ENCODE results near the gene DNAI2.

GRCh38 chr17:74241431-74241830, 32.6 kb upstream of the DNAI2 start:
- TF ChIP-seq TAF1 (IDR thresholded peaks at IDR 0.05; ENCODE audit: control insufficient read depth, extremely low read depth, insufficient read depth, low read length, severe bottlenecking) (no peak), ZNF23 (CRISPR knock-in tag; IDR thresholded peaks at IDR 0.05) (no peak), NFIC (IDR thresholded peaks at IDR 0.05) (no peak), SIN3A (IDR thresholded peaks at IDR 0.05; ENCODE audit: borderline replicate concordance in 2 of 2, control insufficient read depth in 1 of 2, low read depth in 2 of 2, low read length in 2 of 2) (no peak), PTTG1 (tag; IDR thresholded peaks at IDR 0.05; ENCODE audit: low read depth) (no peak), MEF2A (IDR thresholded peaks at IDR 0.05; ENCODE audit: control insufficient read depth, low read depth, low read length) (no peak), CTCF (IDR thresholded peaks at IDR 0.05 in 2 of 3, conservative IDR thresholded peaks at IDR 0.05 in 1 of 3; ENCODE audit: insufficient read depth in 2 of 3, low read depth in 1 of 3, low read length in 3 of 3) (no peak)
- TF ChIP-seq, protein P1, sequence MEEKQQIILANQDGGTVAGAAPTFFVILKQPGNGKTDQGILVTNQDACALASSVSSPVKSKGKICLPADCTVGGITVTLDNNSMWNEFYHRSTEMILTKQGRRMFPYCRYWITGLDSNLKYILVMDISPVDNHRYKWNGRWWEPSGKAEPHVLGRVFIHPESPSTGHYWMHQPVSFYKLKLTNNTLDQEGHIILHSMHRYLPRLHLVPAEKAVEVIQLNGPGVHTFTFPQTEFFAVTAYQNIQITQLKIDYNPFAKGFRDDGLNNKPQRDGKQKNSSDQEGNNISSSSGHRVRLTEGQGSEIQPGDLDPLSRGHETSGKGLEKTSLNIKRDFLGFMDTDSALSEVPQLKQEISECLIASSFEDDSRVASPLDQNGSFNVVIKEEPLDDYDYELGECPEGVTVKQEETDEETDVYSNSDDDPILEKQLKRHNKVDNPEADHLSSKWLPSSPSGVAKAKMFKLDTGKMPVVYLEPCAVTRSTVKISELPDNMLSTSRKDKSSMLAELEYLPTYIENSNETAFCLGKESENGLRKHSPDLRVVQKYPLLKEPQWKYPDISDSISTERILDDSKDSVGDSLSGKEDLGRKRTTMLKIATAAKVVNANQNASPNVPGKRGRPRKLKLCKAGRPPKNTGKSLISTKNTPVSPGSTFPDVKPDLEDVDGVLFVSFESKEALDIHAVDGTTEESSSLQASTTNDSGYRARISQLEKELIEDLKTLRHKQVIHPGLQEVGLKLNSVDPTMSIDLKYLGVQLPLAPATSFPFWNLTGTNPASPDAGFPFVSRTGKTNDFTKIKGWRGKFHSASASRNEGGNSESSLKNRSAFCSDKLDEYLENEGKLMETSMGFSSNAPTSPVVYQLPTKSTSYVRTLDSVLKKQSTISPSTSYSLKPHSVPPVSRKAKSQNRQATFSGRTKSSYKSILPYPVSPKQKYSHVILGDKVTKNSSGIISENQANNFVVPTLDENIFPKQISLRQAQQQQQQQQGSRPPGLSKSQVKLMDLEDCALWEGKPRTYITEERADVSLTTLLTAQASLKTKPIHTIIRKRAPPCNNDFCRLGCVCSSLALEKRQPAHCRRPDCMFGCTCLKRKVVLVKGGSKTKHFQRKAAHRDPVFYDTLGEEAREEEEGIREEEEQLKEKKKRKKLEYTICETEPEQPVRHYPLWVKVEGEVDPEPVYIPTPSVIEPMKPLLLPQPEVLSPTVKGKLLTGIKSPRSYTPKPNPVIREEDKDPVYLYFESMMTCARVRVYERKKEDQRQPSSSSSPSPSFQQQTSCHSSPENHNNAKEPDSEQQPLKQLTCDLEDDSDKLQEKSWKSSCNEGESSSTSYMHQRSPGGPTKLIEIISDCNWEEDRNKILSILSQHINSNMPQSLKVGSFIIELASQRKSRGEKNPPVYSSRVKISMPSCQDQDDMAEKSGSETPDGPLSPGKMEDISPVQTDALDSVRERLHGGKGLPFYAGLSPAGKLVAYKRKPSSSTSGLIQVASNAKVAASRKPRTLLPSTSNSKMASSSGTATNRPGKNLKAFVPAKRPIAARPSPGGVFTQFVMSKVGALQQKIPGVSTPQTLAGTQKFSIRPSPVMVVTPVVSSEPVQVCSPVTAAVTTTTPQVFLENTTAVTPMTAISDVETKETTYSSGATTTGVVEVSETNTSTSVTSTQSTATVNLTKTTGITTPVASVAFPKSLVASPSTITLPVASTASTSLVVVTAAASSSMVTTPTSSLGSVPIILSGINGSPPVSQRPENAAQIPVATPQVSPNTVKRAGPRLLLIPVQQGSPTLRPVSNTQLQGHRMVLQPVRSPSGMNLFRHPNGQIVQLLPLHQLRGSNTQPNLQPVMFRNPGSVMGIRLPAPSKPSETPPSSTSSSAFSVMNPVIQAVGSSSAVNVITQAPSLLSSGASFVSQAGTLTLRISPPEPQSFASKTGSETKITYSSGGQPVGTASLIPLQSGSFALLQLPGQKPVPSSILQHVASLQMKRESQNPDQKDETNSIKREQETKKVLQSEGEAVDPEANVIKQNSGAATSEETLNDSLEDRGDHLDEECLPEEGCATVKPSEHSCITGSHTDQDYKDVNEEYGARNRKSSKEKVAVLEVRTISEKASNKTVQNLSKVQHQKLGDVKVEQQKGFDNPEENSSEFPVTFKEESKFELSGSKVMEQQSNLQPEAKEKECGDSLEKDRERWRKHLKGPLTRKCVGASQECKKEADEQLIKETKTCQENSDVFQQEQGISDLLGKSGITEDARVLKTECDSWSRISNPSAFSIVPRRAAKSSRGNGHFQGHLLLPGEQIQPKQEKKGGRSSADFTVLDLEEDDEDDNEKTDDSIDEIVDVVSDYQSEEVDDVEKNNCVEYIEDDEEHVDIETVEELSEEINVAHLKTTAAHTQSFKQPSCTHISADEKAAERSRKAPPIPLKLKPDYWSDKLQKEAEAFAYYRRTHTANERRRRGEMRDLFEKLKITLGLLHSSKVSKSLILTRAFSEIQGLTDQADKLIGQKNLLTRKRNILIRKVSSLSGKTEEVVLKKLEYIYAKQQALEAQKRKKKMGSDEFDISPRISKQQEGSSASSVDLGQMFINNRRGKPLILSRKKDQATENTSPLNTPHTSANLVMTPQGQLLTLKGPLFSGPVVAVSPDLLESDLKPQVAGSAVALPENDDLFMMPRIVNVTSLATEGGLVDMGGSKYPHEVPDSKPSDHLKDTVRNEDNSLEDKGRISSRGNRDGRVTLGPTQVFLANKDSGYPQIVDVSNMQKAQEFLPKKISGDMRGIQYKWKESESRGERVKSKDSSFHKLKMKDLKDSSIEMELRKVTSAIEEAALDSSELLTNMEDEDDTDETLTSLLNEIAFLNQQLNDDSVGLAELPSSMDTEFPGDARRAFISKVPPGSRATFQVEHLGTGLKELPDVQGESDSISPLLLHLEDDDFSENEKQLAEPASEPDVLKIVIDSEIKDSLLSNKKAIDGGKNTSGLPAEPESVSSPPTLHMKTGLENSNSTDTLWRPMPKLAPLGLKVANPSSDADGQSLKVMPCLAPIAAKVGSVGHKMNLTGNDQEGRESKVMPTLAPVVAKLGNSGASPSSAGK (IDR thresholded peaks at IDR 0.05): no peak

All from K562 (cell line).